ENCODE measurements around the gene RYR2.

DNA sequence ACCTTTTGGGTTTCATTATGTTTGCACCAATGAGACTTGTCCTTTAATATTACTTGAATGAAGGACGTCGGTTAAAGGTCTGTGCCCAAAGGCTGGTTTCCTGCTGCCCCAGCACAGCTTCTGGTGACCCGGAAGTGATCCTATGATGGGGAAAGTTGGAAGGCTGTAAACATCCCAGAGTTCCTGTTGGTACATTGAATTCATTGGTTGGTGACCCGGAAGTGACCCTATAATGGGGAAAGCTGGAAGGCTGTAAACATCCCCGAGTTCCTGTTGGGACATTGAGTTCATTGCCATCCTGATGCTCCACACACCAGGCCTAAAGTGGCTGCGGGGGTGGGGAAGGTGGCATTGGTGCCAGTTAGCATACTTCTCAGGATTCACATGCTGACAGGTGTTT is 187.3 kb downstream of the RYR2 start:
- TF ChIP-seq, protein P1, sequence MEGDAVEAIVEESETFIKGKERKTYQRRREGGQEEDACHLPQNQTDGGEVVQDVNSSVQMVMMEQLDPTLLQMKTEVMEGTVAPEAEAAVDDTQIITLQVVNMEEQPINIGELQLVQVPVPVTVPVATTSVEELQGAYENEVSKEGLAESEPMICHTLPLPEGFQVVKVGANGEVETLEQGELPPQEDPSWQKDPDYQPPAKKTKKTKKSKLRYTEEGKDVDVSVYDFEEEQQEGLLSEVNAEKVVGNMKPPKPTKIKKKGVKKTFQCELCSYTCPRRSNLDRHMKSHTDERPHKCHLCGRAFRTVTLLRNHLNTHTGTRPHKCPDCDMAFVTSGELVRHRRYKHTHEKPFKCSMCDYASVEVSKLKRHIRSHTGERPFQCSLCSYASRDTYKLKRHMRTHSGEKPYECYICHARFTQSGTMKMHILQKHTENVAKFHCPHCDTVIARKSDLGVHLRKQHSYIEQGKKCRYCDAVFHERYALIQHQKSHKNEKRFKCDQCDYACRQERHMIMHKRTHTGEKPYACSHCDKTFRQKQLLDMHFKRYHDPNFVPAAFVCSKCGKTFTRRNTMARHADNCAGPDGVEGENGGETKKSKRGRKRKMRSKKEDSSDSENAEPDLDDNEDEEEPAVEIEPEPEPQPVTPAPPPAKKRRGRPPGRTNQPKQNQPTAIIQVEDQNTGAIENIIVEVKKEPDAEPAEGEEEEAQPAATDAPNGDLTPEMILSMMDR (conservative IDR thresholded peaks at IDR 0.05; ENCODE audit: low read length): no peak
- TF ChIP-seq EZH2phosphoT487 (IDR thresholded peaks at IDR 0.05; ENCODE audit: borderline replicate concordance, low read depth, low read length): no peak
